GM19035 (cell line): ENCODE results near the gene PLEKHH3.
"Not testable (repeated sequence)": the region's sequence is repeated elsewhere in the genome, so short reads cannot be mapped to it uniquely, and the experiment has no call there.

Source experiments
- ATAC-seq: cut with Tn5 transposase; IDR thresholded peaks from one replicate; pipeline ENCODE4 v1.9.1; 2021; ENCODE audit not compliant: unreplicated experiment

The PLEKHH3 gene

DNA sequence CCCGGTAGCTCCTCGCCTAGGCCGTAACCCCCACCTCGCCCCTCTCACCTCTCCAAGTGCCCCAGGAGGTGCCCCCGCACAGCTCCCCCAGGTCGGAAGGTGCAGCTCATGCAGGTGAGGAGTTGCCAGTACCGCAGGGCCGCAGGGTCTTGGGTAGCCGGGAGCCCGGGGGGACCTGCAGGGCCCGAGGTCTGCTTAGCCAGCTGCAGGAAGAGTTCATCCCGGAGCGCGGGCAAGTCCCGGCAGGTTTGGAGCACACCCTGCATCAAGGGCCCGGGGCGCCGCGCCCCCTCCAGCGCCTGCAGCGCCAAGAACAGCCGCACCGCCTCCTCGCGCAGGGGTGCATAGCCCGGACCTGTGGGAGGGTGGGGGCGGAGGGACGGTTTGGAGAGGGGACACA is 4.8 kb downstream of the PLEKHH3 start:
- no peak for ATAC-seq

DNA sequence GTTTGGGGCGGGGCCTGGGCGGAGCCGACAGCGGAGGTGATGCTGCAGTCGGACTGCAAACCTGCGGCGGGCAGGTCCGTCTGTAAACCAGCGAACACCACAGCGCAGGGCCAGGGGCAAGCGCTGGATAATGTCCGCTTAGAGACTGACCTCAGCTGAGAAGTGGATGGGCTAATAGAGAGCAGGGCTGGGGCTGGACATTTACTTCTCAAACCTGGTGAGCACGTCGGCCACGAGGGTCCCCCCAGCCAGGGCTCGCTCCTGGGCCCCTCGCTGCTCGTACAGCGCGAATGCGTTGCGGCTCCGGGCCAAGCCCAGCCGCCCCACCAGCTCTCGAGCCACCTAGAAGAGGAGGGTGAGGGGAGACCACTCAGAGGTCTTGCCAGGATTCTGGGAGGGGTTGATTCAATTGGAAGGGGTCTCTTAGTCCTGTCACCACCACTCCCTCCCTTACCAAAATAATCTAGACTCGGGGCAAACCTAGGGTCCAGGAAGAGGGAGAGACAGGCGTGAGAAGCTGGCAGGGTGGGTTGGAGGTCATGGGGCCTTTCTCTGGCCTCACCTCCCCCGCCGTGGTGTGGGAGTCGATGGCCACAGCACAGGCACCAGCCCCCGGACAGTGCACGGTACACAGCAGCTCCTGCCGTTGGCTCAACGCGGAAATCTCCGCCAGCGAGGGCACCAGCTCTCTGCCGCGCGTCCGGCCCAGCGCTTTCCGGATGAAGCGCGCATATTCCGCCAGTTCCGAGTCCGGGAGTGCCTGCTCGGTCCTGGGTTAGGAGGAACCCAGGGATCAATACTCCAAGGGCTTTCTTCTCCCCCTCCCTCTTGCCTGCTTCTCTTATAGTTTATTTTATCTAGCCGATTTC is 5.8 kb downstream of the PLEKHH3 start:
- ATAC-seq = no peak

DNA sequence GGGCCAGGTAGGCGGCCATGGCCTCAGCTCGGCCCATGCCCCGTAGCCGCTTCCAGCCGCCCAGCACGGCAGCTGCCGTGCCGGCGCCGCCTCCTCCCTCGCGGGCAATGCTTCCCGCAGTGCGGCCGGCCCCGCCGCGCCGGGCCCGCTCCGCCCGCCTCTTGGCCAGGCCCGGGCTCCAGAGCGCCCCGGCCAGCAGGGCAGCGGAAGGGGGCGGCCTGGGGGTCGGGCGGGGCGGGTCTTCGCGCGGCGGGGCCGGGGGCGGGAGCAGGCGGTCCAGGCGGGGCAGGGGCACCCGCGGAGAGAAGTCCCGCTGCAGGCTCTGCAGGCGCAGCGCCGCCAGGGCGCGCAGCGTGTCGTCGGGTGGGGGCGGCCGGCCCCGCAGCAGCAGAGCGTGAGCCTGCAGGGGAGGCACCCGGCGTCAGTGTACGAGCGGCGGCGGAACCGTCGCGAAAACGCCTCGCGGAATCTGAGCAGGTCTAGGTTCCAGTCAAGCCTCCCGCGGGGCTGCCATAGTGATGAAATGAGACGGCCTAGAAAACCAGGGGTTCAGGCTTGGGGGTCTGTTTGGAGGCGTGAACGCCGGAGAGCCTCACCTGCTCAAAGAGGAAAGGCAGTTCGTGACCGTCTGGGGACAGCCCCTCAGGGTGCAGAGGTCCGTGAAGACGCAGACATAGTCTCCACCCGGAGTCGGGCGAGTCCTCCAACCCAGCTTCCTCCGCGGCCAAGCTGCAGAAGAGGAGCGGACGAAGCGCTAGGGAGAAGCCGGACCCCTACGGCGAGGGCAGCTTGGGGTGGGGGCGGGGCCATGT is 6.6 kb downstream of the PLEKHH3 start:
- no peak for ATAC-seq

DNA sequence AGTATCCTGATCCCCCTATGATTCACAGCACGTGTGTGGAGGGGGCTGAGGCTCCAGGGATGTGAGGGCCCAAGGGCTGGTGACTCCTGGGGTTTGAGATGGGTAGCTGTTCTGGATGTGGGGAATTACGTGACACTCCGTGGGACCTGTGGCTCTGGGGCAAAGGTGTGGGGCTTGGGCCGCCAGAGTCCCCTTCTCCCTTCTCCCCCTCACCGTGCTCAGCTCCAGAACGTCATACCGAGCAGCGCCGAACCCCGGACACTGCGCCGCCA is 7.2 kb downstream of the PLEKHH3 start:
- no peak for ATAC-seq

DNA sequence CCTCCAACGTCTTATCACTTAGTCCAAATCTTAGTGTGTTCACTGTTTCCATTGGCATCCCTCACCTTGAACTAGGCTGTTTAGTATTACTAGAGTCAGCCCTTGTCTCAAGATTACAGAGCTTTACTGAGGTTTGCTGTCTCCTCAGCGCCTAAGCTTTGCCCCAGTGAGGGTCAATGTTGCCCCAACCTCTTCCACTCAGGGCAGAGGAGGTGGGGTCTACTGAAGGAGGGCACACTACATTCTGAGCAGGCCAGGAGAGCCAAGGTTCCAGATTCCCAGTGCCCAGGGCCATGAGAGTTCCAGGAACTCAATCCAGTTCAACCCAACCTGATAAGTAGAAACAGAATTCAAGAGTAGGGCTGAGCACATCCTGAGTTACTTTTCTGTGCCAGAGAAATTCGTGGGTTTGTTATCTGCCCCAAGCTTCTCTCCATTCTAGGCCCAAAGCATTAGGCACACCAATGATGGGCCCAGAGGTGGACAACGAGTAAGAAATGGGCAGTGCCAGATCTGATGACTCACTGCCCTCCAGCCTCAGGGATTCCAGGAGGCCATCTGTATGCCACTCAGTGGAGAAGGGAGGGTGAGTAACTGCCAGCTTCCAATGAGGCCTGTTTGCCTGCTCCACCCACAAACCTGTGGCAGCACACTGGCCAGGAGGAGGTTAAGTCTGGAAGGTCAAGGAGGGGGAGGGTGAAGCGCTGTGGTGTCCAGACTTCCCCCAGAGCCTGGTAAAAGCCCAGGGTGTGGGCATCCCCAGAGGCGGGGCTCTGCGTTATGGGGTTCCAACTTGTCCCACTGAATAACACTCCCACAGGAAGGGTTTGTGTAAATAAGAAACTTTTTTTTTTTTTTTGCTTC is 9.5 kb downstream of the PLEKHH3 start:
- no peak for ATAC-seq

DNA sequence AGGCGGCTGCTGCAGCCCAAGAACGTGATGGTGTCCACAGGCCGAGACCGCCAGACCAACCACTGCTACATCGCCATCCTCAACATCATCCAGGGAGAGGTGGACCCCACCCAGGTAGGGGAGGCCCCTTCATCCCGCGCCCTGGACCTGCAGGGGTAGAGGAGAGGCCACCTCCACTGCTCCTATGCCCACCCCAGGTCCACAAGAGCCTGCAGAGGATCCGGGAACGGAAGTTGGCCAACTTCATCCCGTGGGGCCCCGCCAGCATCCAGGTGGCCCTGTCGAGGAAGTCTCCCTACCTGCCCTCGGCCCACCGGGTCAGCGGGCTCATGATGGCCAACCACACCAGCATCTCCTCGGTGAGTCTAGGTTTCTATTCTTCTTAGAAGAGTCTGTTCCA is 10.7 kb downstream of the PLEKHH3 start:
- ATAC-seq = not testable (repeated sequence)

DNA sequence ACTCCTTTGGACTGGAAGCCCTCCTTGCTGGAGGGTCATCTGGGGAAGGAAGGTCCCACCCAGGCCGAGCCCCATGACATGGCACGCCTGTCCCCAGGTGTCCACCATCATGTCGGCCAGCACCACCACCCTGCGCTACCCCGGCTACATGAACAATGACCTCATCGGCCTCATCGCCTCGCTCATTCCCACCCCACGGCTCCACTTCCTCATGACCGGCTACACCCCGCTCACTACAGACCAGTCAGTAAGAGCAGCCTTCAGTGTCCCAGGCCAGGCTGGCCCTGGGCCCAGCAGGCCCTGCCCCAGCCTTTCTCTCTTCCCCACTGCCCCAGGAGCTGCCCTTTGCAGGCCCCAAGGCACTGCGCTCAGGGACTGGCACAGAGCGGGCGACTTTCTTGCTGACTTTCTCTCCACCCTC is 11.2 kb downstream of the PLEKHH3 start:
- no peak for ATAC-seq

DNA sequence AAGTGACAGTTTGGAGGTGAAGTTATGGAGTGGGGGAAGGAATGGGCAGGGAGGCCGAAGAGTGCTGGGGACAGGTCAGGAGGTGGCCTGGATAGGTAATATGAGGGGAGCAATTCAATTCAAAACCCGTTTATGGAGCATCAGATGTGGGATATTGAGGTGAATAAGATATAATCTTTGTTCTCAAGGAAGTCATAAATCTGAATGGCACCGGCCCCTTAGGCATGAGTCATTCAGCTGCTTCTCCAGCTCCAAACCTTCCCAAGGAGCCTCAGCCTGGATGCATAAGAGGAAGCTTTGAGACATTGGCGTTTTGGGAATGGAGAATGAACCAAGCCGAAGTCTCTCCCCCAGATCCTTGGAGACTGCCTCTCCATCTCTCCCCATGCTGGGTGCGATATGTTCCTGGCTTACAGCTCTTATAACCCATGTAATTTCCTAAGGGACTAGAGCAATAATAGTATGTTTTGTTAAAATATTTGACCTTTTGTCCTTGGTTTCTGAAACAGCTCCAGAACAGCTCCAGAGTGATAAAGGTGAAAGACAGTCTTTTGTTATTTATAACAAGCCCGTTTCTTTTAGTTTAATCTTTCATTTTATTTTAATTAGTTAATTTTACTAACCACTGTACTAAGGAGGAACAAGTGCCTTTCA is 16.0 kb downstream of the PLEKHH3 start:
- ATAC-seq = no peak

DNA sequence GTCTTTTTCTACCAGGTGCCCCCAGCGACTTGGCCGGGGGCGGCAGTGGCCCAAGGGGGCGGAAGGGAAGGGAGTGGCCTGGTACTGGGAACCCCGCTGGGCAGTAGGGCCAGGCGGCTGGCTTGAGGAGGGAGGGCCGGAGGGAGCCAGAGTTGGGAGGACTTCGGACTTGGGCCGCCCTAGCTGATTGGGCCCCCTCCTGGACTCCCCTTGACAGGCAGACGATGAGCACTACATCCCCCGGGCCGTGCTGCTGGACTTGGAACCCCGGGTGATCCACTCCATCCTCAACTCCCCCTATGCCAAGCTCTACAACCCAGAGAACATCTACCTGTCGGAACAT is 16.9 kb downstream of the PLEKHH3 start:
- ATAC-seq = not testable (repeated sequence)

DNA sequence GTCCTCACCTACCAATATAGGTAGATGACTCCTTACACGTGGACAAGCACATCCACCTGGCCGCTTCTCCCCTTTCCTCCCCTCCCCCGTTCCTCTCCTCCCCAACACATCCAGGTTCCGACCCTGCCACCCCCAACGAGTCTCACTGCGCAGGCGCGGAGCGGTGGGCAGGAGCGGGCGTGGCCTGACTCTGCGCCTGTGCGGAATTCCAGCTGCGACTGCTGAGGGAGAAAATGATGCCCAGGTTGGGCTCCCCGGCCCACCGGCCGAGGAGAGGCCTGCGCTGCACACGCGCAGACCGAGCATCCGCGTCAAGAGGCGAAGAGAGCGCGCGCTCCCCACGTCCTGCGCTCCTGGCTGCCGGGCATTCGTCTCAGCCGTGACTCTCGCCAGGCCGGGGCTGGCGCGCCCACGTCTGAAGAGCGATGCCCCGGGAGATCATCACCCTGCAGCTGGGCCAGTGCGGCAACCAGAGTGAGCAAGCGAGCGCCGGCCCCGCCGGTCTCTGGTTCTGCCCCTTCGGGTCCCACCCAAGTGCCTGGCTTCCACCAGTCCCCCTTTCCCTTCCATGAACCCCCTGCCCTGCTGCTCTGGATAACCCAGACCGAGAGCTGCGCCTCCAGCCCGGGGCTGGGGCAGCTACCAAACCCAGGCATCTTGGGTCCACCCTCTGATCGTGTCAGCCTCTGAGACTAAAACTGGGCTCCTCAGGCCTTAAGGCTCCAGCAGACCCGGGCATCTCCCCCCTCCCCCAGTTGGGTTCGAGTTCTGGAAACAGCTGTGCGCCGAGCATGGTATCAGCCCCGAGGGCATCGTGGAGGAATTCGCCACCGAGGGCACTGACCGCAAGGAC is 17.5 kb downstream of the PLEKHH3 start, which contains the start of gene TUBG2:
TUBG2 (plus strand) TSS at position 206 of the 853 bp plus-strand sequence; CDS start at position 426, 220 bp downstream.
- peak; percentile 41 for ATAC-seq

DNA sequence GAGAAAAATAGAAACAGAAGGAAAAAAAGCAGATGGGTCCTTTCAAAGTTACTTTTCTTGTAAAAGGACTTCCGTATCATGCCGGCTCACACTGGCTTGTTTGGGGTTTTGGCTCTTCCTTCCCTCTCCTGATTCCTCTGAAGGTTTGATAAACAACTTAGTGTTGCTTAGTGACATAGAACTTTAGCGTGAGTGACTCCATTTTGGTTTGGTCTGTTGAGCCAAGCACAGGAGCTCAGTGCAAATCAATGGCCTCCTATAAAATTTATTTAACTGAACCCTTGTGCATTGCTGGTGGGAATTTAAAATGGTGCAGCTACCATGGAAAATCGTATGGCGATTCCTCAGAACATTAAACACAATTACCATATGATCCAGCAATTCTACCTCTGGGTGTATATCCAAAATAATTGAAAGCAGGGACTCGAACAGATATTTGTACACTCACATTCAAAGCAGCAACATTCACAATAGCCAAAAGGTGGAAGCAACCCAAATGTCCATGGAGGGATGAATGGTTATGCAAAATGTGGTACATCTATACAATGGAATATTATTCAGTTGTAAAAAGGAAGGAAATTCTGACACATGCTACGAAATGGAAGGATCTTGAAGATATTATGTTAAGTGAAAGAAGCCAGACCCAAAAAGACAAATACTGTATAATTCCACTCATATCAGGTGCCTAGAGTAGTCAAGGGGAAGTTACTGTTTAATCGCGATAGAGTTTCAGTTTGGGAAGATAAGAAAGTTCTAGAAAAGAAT is 18.8 kb downstream of the PLEKHH3 start:
- ATAC-seq = no peak

DNA sequence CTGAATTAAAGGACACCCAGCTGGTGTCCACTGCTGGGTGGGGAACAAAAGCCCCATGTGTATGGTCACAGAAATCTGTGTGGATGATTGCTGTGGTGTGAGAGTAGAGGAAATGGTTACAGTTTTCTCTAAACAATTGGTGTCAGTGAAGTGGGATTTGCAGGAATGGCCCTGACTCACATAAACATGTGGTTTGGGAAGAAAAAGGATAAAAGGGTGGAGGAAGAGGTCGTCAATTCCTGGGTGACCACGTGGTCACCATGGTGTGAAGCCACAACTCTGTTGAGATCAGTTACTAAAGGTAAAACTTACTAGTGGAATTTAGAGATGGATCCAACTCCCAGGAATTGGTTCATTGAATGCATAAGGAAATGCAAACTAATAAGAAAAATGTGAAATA is 21.3 kb downstream of the PLEKHH3 start:
- ATAC-seq = no peak

DNA sequence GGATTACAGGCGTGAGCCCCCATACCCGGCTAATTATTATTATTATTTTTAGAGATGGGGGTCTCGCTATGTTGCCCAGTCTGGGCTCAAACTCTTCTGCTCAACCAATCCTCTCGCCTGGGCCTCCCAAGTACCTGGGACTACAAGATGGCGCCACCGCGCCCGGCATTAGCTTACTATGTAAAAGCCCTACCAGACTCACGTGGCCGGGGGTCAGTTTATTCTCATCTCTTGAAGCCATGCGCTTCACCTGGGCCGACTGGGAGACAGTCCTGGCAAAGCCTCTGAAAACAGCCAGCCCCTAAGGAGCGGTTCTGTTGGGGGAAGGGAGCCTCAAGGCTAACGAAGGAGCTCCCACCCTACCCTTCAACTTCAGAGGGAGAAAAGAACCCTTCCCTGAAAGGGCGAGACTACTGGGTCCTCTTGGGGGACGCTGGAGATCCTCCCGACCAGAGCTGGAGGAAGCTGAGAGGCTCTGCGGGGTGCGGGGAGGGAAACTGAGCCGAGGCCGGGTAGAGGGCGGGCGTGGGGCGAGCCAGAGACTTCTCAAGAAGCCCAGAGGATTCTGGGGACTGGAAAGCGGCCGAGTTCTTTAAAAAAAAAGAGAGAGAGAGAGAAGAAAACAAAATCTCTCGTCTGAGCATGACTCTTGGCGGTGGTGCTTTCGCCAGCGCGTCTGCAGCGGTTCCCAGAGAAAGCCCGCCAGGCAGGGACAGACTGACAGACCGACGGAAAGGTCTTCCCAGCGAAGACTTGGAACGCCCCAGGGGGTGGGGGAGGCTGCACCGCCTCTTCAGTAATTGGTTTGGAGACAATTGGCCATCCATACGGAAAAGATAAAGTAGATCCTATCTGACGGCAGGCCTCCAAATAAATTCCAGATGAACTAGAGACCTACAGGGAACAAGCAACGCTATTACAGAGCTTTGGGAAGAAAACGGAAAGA is 23.3 kb downstream of the PLEKHH3 start:
- no peak for ATAC-seq

DNA sequence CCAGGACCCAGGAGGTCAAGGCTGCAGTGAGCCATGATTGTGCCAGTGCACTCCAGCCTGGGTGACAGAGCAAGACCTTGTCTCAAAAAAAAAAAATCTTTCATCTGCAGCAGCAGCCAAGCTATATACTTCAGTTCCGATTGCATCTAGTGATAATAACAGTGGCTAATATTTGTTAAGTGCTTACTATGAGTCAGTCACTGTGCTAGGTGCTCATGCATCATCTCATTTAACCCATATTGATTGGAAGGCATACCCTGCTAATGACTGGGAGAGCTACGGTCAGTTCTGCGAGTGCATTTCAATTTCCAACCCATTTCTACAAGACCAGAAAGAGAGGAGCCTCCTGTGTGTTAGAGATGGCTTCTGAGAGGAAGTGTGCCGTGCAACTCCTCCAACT is 25.4 kb downstream of the PLEKHH3 start:
- no peak for ATAC-seq

DNA sequence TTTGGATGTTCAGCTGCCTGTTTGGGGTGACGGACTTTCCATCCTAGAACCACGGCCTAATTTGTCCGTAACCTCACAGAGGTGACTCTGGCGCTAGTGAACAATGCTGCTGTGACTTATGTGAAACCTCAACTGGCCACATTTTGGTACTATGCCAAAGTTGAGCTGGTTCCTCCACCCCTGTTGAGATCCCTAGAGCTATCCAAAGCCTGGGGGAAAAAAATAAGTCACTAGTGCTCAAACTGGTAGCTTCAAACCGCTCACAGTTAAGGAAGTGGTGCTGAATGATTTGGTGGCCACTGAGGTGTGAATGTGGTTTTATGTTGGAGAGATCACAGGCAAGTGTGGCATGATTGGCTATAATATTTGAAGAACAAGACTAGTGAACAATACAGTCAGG is 29.0 kb downstream of the PLEKHH3 start:
- ATAC-seq = no peak

DNA sequence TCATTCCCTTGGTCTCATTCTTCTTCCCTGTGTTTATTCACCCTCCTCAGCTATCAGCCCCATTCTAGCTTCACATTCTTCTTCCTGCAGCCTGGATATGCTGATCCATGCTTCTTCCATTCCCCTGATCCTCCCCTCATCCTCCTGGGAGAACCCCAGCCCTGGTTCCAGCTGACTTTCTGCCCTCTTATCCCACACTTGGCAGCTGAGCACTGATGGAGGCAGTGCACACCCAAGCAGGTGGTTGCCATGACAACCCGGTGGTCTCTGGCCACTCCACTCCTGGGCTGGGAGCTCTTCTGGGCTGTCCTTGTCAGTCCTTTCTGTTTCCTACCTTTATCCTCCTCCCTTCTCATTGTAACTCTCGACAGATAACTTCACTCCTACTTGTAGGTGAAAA is 34.5 kb downstream of the PLEKHH3 start:
- no peak for ATAC-seq

DNA sequence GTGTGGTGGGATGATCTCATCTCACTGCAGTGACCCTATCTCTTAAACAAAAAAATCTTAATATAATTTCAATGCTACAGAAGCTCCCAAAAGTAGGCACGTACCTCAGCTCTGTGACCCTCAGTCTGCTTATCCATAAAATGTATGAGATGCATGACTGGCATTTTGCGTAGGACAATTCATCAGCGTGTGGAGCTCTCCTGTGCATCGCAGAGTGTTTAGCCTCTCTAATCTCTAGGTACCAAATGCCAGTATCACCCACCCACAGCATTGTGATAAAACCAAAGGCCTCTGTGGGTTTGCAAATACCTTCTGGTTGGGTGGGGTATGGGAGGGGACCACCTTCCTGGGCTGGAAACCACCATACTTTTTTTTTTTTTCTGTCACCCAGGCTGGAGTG is 36.7 kb downstream of the PLEKHH3 start:
- ATAC-seq = no peak

DNA sequence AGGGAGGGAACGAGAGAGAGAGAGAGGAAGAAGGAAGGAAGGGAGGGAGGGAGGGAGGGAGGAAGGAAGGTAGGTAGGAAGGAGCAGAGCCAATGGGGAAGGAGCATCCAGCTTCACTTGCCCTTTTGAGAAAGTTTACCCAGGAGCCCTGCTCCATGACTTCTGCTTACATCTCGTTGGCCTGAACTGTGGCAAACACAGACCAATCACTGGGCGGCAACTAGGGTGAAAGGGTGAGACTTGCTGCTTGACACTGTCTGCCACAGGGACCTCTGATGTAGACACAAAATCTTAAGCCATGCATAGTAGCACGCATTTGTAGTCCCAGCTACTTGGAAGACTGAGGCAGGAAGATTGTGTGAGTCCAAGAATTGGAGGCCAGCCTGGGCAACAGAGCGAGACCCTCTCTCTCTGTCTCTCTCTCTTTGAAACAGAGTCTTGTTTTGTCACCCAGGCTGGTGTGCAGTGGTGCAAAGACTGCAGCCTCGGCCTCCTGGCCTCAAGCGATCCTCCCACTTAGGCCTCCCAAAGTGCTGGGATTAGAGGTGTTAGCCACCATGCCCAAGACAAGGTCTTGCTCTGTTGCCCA is 37.2 kb downstream of the PLEKHH3 start:
- ATAC-seq = no peak
